ENCODE results near the gene PATL2.
"Not testable (repeated sequence)": the region's sequence is repeated elsewhere in the genome, so short reads cannot be mapped to it uniquely, and the experiment has no call there.

PATL2 gene

GRCh38 chr15:44728576-44729407 is 17.7 kb upstream of the PATL2 start:
- peak; percentile 90 for FAIRE-seq
- no peak for TF ChIP-seq POU2F2 (IDR thresholded peaks at IDR 0.05; ENCODE audit: low read depth, low read length)
- no peak for TF ChIP-seq PAX5 (IDR thresholded peaks at IDR 0.05; ENCODE audit: insufficient read depth, low read length, severe bottlenecking)
- peak; percentile 85 for TF ChIP-seq POLR2A (IDR thresholded peaks at IDR 0.05; ENCODE audit: low read depth, low read length)
- peak; percentile 88 for TF ChIP-seq TAF1 (IDR thresholded peaks at IDR 0.05; ENCODE audit: low read depth, low read length)
- peak; percentile 61 for TF ChIP-seq POLR2AphosphoS5 (IDR thresholded peaks at IDR 0.05; ENCODE audit: low read depth, low read length)
- TF ChIP-seq SPI1 (IDR thresholded peaks at IDR 0.05; ENCODE audit: low read depth, low read length), result peak; percentile 86

GRCh38 chr15:44728232-44728575 is 17.1 kb upstream of the PATL2 start:
- FAIRE-seq, result not testable (repeated sequence)

More at GRCh38 chr15:44728576-44729407, 17.7 kb upstream of the PATL2 start:
- DNase-seq (ENCODE audit: insufficient read length, low spot score), result no peak

GRCh38 chr15:44727485-44728231 is 16.5 kb upstream of the PATL2 start:
- DNase-seq (ENCODE audit: insufficient read length, low spot score), result no peak
- FAIRE-seq, result peak; percentile 16
- TF ChIP-seq TAF1 (IDR thresholded peaks at IDR 0.05; ENCODE audit: low read depth, low read length), result no peak
- no peak for TF ChIP-seq POLR2AphosphoS5 (IDR thresholded peaks at IDR 0.05; ENCODE audit: low read depth, low read length)

More at GRCh38 chr15:44728232-44728575, 17.1 kb upstream of the PATL2 start:
- TF ChIP-seq POLR2AphosphoS5 (IDR thresholded peaks at IDR 0.05; ENCODE audit: low read depth, low read length), result 0 out of 2 replicates have a peak, but pooled peaks have one; percentile 18
- not testable (repeated sequence) for DNase-seq (ENCODE audit: insufficient read length, low spot score)

- DNase-seq (ENCODE audit: insufficient read length, low spot score) (no peak), FAIRE-seq (peak; percentile 95)
- TF ChIP-seq PAX5 (IDR thresholded peaks at IDR 0.05; ENCODE audit: insufficient read depth, low read length, severe bottlenecking) (no peak), POU2F2 (IDR thresholded peaks at IDR 0.05; ENCODE audit: low read depth, low read length) (peak; percentile 96), POLR2AphosphoS5 (IDR thresholded peaks at IDR 0.05; ENCODE audit: low read depth, low read length) (peak; percentile 97), POLR2A (IDR thresholded peaks at IDR 0.05; ENCODE audit: low read depth, low read length) (peak; percentile 97), TAF1 (IDR thresholded peaks at IDR 0.05; ENCODE audit: low read depth, low read length) (peak; percentile 96), SPI1 (IDR thresholded peaks at IDR 0.05; ENCODE audit: low read depth, low read length) (no peak)
Measured at GRCh38 chr15:44726568-44727484, 15.7 kb upstream of the PATL2 start.

- FAIRE-seq, result no peak
- TF ChIP-seq POLR2A (IDR thresholded peaks at IDR 0.05; ENCODE audit: low read depth, low read length), result no peak
- no peak for TF ChIP-seq TAF1 (IDR thresholded peaks at IDR 0.05; ENCODE audit: low read depth, low read length)
- DNase-seq (ENCODE audit: insufficient read length, low spot score), result no peak
Measured at GRCh38 chr15:44726136-44726535, 15.0 kb upstream of the PATL2 start.

- DNase-seq (ENCODE audit: insufficient read length, low spot score) (no peak), FAIRE-seq (peak; percentile 69)
- TF ChIP-seq POLR2AphosphoS5 (IDR thresholded peaks at IDR 0.05; ENCODE audit: low read depth, low read length) (no peak; the same call in 1 of the 2 replicates), SPI1 (IDR thresholded peaks at IDR 0.05; ENCODE audit: low read depth, low read length) (no peak), POU2F2 (IDR thresholded peaks at IDR 0.05; ENCODE audit: low read depth, low read length) (no peak), PAX5 (IDR thresholded peaks at IDR 0.05; ENCODE audit: insufficient read depth, low read length, severe bottlenecking) (no peak), POLR2A (IDR thresholded peaks at IDR 0.05; ENCODE audit: low read depth, low read length) (no peak; the same call in none of the 2 replicates), TAF1 (IDR thresholded peaks at IDR 0.05; ENCODE audit: low read depth, low read length) (no peak)
Measured at GRCh38 chr15:44722011-44722410, 10.9 kb upstream of the PATL2 start.

GRCh38 chr15:44720460-44721176 is 9.5 kb upstream of the PATL2 start:
- TF ChIP-seq POU2F2 (IDR thresholded peaks at IDR 0.05; ENCODE audit: low read depth, low read length), result 0 out of 2 replicates have a peak, but pooled peaks have one; percentile 9
- TF ChIP-seq SPI1 (IDR thresholded peaks at IDR 0.05; ENCODE audit: low read depth, low read length), result no peak
- TF ChIP-seq TAF1 (IDR thresholded peaks at IDR 0.05; ENCODE audit: low read depth, low read length), result no peak
- TF ChIP-seq POLR2A (IDR thresholded peaks at IDR 0.05; ENCODE audit: low read depth, low read length), result 0 out of 2 replicates have a peak, but pooled peaks have one; percentile 64
- DNase-seq (ENCODE audit: insufficient read length, low spot score) (no peak), FAIRE-seq (peak; percentile 43)

- TF ChIP-seq POLR2AphosphoS5 (IDR thresholded peaks at IDR 0.05; ENCODE audit: low read depth, low read length), result peak; percentile 68; the same call in 1 of the 2 replicates
- not testable (repeated sequence) for FAIRE-seq; DNase-seq (ENCODE audit: insufficient read length, low spot score)
Measured at GRCh38 chr15:44720000-44720435, 8.9 kb upstream of the PATL2 start.

All from GM12891 (cell line).